Upper lobe of right lung (tissue), 1 donor: ENCODE data around the gene SAAL1. TPM values are rescaled to one million over a fixed set of nuclear protein-coding genes. Genes with fewer than 3 reads are reported as not detected.
"Not testable (repeated sequence)": the region's sequence is repeated elsewhere in the genome, so short reads cannot be mapped to it uniquely, and the experiment has no call there.

Source experiments
- ATAC-seq: fragments of 200-7000 bp; cut with Tn5 transposase; one replicate; pipeline ENCODE4 v1.9.1; 2020; ENCODE audit warnings: mild to moderate bottlenecking, moderate library complexity
- DNase-seq: peaks from one replicate; pipeline ENCODE4 v3.0.0-alpha.2; 2020
- H3K27ac ChIP-seq: fragments of 200-600 bp; one replicate; pipeline ENCODE4 v1.8.0; 2022
- H3K27me3 ChIP-seq: fragments of 200-600 bp; one replicate; pipeline ENCODE4 v1.8.0; 2022; ENCODE audit warnings: mild to moderate bottlenecking
- H3K36me3 ChIP-seq: fragments of 200-600 bp; one replicate; pipeline ENCODE4 v1.8.0; 2022
- H3K4me1 ChIP-seq: fragments of 200-600 bp; one replicate; pipeline ENCODE4 v1.8.0; 2022
- H3K4me3 ChIP-seq: fragments of 200-600 bp; one replicate; pipeline ENCODE4 v1.8.0; 2022; ENCODE audit warnings: mild to moderate bottlenecking
- H3K9me3 ChIP-seq: fragments of 200-600 bp; one replicate; pipeline ENCODE4 v1.8.0; 2022
- intact Hi-C: fragments of 100-400 bp; cut with DNase I; formaldehyde crosslinking; loops from one replicate; pipeline ENCODE4 v1.11.0; 2022
- total RNA-seq: library from RNA; stranded (reverse); fragmentation: NEBNext Ultra II Directional; extraction: Animal tissue kit (Norgen Biotek cat#: 25700); gene quantifications from one replicate; pipeline ENCODE4 v1.2.1, GENCODE V29; 2021
- TF ChIP-seq, protein P1 (sequence below): fragments of 200-600 bp; IDR thresholded peaks from one replicate; pipeline ENCODE4 v1.8.0; 2022; ENCODE audit warnings: antibody characterized with exemption
- donor health status: DM: no; HTN: yes; CAD: no; lungs with severe emphysema.

Gene SAAL1
- total RNA-seq, 1 donor from 2014 or later: 8.8 TPM

DNA sequence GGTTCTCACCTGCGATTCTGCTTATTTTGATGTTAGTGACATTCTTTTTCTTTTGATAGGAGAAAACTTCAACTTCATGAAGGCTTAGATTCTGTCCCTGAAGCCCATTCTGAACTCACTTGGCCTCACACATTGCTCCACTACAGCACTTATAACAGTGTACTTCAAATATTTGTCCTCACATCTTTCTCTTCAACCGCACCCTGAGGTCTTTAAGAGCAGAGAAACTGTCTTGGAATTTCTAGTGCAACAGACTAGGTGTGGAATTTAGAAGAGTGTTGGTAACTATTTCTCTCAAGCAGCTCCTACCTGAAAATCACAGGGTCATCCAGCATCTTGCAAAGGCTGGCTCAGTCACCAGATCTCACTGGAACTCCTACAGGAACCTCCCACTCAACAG, 34.3 kb upstream of the SAAL1 start:
- Histone ChIP-seq H3K36me3 (no peaks in the 10 kb centered on the region), H3K27me3 (no peaks in the 10 kb centered on the region), H3K4me3 (no peak overlapping the region), H3K4me1 (no peaks in the 10 kb centered on the region), H3K27ac (no peak overlapping the region), H3K9me3 (no peaks in the 10 kb centered on the region)
- DNase-seq: no peak
- TF ChIP-seq, protein P1, sequence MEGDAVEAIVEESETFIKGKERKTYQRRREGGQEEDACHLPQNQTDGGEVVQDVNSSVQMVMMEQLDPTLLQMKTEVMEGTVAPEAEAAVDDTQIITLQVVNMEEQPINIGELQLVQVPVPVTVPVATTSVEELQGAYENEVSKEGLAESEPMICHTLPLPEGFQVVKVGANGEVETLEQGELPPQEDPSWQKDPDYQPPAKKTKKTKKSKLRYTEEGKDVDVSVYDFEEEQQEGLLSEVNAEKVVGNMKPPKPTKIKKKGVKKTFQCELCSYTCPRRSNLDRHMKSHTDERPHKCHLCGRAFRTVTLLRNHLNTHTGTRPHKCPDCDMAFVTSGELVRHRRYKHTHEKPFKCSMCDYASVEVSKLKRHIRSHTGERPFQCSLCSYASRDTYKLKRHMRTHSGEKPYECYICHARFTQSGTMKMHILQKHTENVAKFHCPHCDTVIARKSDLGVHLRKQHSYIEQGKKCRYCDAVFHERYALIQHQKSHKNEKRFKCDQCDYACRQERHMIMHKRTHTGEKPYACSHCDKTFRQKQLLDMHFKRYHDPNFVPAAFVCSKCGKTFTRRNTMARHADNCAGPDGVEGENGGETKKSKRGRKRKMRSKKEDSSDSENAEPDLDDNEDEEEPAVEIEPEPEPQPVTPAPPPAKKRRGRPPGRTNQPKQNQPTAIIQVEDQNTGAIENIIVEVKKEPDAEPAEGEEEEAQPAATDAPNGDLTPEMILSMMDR: no peak
- intact Hi-C loops: no loop called here
- peak; percentile 85 for ATAC-seq

DNA sequence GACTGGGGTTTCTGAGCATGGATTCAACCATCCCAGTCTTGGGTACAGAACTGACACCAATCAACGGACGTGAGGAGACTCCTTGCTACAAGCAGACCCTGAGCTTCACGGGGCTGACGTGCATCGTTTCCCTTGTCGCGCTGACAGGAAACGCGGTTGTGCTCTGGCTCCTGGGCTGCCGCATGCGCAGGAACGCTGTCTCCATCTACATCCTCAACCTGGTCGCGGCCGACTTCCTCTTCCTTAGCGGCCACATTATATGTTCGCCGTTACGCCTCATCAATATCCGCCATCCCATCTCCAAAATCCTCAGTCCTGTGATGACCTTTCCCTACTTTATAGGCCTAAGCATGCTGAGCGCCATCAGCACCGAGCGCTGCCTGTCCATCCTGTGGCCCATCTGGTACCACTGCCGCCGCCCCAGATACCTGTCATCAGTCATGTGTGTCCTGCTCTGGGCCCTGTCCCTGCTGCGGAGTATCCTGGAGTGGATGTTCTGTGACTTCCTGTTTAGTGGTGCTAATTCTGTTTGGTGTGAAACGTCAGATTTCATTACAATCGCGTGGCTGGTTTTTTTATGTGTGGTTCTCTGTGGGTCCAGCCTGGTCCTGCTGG, 31.4 kb upstream of the SAAL1 start:
- no peaks in the 10 kb centered on the region for H3K27me3 ChIP-seq
- H3K4me3 ChIP-seq: no peak overlapping the region
- H3K4me1 ChIP-seq: no peaks in the 10 kb centered on the region
- no peak overlapping the region for H3K27ac ChIP-seq
- ATAC-seq (no peak), DNase-seq (no peak)
- no peaks in the 10 kb centered on the region for H3K9me3 ChIP-seq
- no peaks in the 10 kb centered on the region for H3K36me3 ChIP-seq
- intact Hi-C loops: no loop called here
- TF ChIP-seq, protein P1: no peak

DNA sequence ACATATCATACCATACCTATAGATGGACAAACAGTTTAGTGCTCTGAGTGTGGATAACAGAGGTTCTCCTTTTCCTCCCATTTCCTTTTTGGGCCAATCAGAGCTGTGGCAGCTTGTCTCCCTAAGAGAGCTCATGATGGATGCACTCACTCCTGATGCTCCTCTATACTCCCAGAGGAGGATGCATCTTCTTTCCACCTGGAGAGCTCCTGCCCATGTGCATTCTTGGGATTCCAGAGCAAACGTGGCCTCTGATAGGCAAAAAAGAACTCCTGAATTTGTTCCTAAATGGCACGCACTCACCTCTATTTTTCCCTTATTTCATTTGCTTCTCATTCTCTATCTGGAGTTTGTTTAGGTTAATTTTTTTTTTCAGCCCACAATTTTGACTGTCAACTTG, 29.4 kb upstream of the SAAL1 start:
- Histone ChIP-seq H3K9me3 (no peaks in the 10 kb centered on the region), H3K27me3 (no peaks in the 10 kb centered on the region), H3K36me3 (no peaks in the 10 kb centered on the region), H3K4me3 (no peak overlapping the region), H3K27ac (no peak overlapping the region), H3K4me1 (no peaks in the 10 kb centered on the region)
- DNase-seq (no peak), ATAC-seq (no peak)
- TF ChIP-seq, protein P1: no peak
- intact Hi-C loops: no loop called here

DNA sequence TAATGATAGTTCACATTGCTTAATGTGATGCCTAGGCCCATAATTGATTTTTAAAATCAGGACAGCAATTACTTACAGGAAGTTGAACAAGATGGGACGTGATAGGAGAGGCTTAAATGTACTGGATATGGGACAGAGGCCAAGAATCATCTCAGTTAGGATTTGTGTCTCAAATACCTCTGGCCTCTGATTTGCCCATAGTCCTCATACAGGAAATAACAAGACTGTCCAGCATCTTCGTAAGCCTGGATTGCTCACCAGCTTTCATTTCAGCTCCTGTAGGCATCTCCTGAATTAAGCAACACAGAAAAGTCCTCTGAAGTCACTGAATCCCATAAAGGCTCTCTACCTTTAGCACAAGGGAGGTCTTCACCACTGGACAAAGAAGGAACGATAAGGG, 26.5 kb upstream of the SAAL1 start, which contains the start of gene MRGPRX3:
TSS of gene MRGPRX3 (plus strand) at position 231 of the 400 bp plus-strand sequence. CDS start 4,632 bp downstream, outside the sequence.
- intact Hi-C loops: no loop called here
- no peaks in the 10 kb centered on the region for H3K36me3 ChIP-seq
- H3K27ac ChIP-seq: no peak within 1 kb of the TSS
- H3K4me3 ChIP-seq: no peak within 1 kb of the TSS
- no peaks in the 10 kb centered on the region for H3K4me1 ChIP-seq
- peaks cover 11% of the 10 kb centered on the region for H3K27me3 ChIP-seq
- TF ChIP-seq, protein P1: no peak
- DNase-seq (no peak), ATAC-seq (no peak)
- H3K9me3 ChIP-seq: no peaks in the 10 kb centered on the region

DNA sequence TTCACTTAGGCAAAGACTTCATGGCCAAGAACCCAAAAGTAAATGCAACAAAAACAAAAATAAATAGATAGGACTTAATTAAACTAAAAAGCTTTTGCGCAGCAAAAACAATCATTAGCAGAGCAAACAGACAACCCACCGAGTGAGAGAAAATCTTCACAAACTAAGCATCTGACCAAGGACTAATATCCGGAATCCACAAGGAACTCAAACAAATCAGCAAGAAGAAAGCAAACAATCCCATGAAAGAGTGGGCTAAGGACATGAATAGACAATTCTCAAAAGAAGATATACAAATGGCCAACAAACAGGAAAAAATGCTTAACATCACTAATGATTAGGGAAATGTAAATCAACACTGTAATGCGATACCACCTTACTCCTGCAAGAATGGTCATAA, 25.2 kb upstream of the SAAL1 start:
- H3K36me3 ChIP-seq, H3K4me3 ChIP-seq, DNase-seq, H3K4me1 ChIP-seq, ATAC-seq, H3K27ac ChIP-seq, intact Hi-C loops, H3K9me3 ChIP-seq: not testable (repeated sequence)
- peaks cover 11% of the 10 kb centered on the region for H3K27me3 ChIP-seq

DNA sequence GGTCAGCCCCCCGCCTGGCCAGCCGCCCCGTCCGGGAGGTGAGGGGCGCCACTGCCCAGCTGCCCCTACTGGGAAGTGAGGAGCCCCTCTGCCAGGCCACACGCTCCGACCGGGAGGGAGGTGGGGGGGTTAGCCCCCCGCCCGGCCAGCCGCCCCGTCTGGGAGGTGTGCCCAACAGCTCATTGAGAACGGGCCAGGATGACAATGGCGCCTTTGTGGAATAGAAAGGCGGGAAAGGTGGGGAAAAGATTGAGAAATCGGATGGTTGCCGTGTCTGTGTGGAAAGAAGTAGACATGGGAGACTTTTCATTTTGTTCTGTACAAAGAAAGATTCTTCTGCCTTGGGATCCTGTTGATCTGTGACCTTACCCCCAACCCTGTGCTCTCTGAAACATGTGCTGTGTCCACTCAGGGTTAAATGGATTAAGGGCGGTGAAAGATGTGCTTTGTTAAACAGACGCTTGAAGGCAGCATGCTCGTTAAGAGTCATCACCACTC, 15.5 kb upstream of the SAAL1 start:
- H3K36me3 ChIP-seq: not testable (repeated sequence)

More for the DNA sequence above, 15.5 kb upstream of the SAAL1 start:
- H3K27me3 ChIP-seq, DNase-seq, H3K9me3 ChIP-seq, H3K27ac ChIP-seq, H3K4me1 ChIP-seq, H3K4me3 ChIP-seq, ATAC-seq, intact Hi-C loops: not testable (repeated sequence)
